ENCODE measurements around the gene FER1L5. TPM values are rescaled to one million over a fixed set of nuclear protein-coding genes. Genes with fewer than 3 reads are reported as not detected.

Gene FER1L5
- polyA plus RNA-seq, 1 of the 3 experiments (the other 2 are of a cell fraction) = 0.02 TPM

DNA sequence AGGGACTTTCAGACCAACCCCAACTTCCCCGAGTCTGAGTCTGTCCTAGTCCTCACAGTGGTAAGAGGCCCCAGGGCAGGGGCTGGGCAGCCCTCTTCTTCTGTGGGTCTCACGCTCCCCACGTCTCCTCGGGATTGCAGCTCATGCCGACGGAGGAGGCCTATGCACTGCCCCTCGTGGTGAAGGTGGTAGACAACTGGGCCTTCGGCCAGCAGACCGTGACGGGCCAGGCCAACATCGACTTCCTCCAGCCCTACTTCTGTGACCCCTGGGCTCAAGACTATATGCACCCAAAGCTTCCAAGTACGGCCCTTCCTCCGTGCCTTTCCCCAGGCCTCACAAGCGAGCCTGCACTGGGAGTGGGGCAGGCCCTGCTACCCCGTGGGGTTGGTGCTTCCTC lies 53.0 kb downstream of the FER1L5 start (continued):
- TF ChIP-seq, protein P1, sequence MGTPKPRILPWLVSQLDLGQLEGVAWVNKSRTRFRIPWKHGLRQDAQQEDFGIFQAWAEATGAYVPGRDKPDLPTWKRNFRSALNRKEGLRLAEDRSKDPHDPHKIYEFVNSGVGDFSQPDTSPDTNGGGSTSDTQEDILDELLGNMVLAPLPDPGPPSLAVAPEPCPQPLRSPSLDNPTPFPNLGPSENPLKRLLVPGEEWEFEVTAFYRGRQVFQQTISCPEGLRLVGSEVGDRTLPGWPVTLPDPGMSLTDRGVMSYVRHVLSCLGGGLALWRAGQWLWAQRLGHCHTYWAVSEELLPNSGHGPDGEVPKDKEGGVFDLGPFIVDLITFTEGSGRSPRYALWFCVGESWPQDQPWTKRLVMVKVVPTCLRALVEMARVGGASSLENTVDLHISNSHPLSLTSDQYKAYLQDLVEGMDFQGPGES (IDR thresholded peaks at IDR 0.05; ENCODE audit: low read depth, low read length) = no peak
- TF ChIP-seq SMC3 (IDR thresholded peaks at IDR 0.05; ENCODE audit: low read depth, low read length) = no peak

DNA sequence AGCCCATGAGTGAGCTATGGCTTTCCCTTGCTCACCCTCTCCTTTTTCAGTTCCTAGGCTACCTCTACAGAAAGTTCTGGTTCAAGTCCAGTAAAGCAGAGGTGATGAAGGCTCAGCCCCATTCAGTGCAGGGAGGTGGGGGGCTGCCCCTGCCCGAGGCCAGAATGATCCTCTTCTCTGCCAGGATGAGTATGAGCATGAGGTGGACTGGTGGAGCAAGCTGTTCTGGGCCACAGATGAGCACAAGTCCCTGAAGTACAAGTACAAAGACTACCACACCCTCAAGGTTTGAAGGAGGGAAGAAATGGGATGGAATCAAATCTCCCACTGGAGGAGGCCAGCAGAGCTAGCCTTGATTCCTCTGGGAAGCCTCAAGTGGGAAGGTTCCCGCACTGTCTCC lies 54.9 kb downstream of the FER1L5 start:
- 10% methylated on average over 1 of the region's 2 CpGs for WGBS (ENCODE audit: low lambda C conversion rate)
- Histone ChIP-seq H3F3A (replicated peaks; ENCODE audit: insufficient read depth) (no peaks in the 10 kb centered on the region), H3K36me3 (replicated peaks in 1 of 2; ENCODE audit: control insufficient read depth in 1 of 2, insufficient read depth in 2 of 2, low read length in 1 of 2) (no peaks in the 10 kb centered on the region), H3K79me2 (ENCODE audit: insufficient read depth) (no peaks in the 10 kb centered on the region), H2AFZ (ENCODE audit: low read depth) (no peak overlapping the region), H3K4me3 (ENCODE audit: low read depth in 2 of 2, low read length in 1 of 2) (no peak overlapping the region), H3K9ac (no peak overlapping the region), H3K4me1 (ENCODE audit: control insufficient read depth in 1 of 2, insufficient read depth in 2 of 2, low read depth in 1 of 2, low read length in 1 of 2) (peaks cover 0 to under 1% of the 10 kb centered on the region in 2 experiments; a peak in 1 of 4 replicates), H3K4me2 (no peak overlapping the region), H4K20me1 (ENCODE audit: insufficient read depth) (no peaks in the 10 kb centered on the region), H3K27ac (ENCODE audit: low read depth in 2 of 2, low read length in 1 of 2) (no peak overlapping the region), H3K27me3 (ENCODE audit: insufficient read depth) (no peaks in the 10 kb centered on the region), H3K9me2 (no peaks in the 10 kb centered on the region), H3K9me3 (no peaks in the 10 kb centered on the region)
- no peak for DNase-seq
- ChIA-PET CTCF (no interaction called here), POLR2A (no interaction called here)
- TF ChIP-seq SIN3A (IDR thresholded peaks at IDR 0.05; ENCODE audit: borderline replicate concordance, low read depth, low read length) (no peak), EZH2phosphoT487 (IDR thresholded peaks at IDR 0.05; ENCODE audit: borderline replicate concordance, low read depth) (no peak), RXRA (IDR thresholded peaks at IDR 0.05; ENCODE audit: borderline replicate concordance, low read depth) (no peak), GATA2 (CRISPR knock-in tag; IDR thresholded peaks at IDR 0.05) (no peak), MEF2A (IDR thresholded peaks at IDR 0.05; ENCODE audit: borderline replicate concordance, low read depth) (no peak), TAF1 (IDR thresholded peaks at IDR 0.05; ENCODE audit: borderline replicate concordance, low read depth, low read length) (no peak), TEAD4 (IDR thresholded peaks at IDR 0.05; ENCODE audit: borderline replicate concordance, insufficient read depth) (no peak), NRF1 (IDR thresholded peaks at IDR 0.05; ENCODE audit: low read depth, low read length) (no peak)
- TF ChIP-seq, protein P2, sequence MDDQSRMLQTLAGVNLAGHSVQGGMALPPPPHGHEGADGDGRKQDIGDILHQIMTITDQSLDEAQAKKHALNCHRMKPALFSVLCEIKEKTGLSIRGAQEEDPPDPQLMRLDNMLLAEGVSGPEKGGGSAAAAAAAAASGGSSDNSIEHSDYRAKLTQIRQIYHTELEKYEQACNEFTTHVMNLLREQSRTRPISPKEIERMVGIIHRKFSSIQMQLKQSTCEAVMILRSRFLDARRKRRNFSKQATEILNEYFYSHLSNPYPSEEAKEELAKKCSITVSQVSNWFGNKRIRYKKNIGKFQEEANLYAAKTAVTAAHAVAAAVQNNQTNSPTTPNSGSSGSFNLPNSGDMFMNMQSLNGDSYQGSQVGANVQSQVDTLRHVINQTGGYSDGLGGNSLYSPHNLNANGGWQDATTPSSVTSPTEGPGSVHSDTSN (IDR thresholded peaks at IDR 0.05) = no peak
- TF ChIP-seq, protein P3, sequence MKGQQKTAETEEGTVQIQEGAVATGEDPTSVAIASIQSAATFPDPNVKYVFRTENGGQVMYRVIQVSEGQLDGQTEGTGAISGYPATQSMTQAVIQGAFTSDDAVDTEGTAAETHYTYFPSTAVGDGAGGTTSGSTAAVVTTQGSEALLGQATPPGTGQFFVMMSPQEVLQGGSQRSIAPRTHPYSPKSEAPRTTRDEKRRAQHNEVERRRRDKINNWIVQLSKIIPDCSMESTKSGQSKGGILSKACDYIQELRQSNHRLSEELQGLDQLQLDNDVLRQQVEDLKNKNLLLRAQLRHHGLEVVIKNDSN (IDR thresholded peaks at IDR 0.05; ENCODE audit: borderline replicate concordance, low read depth) = no peak
- TF ChIP-seq, protein P1 (IDR thresholded peaks at IDR 0.05; ENCODE audit: low read depth, low read length) = no peak
- TF ChIP-seq, protein P4, sequence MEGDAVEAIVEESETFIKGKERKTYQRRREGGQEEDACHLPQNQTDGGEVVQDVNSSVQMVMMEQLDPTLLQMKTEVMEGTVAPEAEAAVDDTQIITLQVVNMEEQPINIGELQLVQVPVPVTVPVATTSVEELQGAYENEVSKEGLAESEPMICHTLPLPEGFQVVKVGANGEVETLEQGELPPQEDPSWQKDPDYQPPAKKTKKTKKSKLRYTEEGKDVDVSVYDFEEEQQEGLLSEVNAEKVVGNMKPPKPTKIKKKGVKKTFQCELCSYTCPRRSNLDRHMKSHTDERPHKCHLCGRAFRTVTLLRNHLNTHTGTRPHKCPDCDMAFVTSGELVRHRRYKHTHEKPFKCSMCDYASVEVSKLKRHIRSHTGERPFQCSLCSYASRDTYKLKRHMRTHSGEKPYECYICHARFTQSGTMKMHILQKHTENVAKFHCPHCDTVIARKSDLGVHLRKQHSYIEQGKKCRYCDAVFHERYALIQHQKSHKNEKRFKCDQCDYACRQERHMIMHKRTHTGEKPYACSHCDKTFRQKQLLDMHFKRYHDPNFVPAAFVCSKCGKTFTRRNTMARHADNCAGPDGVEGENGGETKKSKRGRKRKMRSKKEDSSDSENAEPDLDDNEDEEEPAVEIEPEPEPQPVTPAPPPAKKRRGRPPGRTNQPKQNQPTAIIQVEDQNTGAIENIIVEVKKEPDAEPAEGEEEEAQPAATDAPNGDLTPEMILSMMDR (IDR thresholded peaks at IDR 0.05) = no peak
- TF ChIP-seq, protein P5, sequence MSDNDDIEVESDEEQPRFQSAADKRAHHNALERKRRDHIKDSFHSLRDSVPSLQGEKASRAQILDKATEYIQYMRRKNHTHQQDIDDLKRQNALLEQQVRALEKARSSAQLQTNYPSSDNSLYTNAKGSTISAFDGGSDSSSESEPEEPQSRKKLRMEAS (IDR thresholded peaks at IDR 0.05; ENCODE audit: low read depth) = no peak
